ENCODE results near the gene ADGRG6. TPM values are rescaled to one million over a fixed set of nuclear protein-coding genes. Genes with fewer than 3 reads are reported as not detected.
A peak's percentile ranks its signal among the peaks of the same experiment; 100 is the strongest.

The ADGRG6 gene
- total RNA-seq, 1 experiment from 2014 or later, result 2.5 TPM

GRCh38 chr6:142474531-142475289 is 172.9 kb downstream of the ADGRG6 start:
- Histone ChIP-seq H2AK5ac (ENCODE audit: insufficient read length, low read length) (no peak overlapping the region), H2BK120ac (ENCODE audit: low read depth, low read length, poor library complexity, severe bottlenecking) (no peak overlapping the region), H3K4me1 (ENCODE audit: insufficient read depth, low read length) (peaks cover 4% of the 10 kb centered on the region; the same call in 1 of the 2 replicates), H3K9ac (ENCODE audit: extremely low read depth, insufficient read length, low read length) (no peak overlapping the region), H3K23ac (ENCODE audit: insufficient read length, low read depth, low read length) (no peak overlapping the region), H3K27me3 (ENCODE audit: insufficient read depth, low read length) (no peaks in the 10 kb centered on the region), H3K9me3 (ENCODE audit: control insufficient read depth, low read depth, low read length) (no peaks in the 10 kb centered on the region), H2AFZ (ENCODE audit: low read length) (peak overlapping the region; percentile 66), H4K8ac (replicated peaks; ENCODE audit: insufficient read length, low read depth, low read length) (no peak overlapping the region), H3K4ac (ENCODE audit: low read depth, low read length) (no peak overlapping the region), H3K27ac (ENCODE audit: insufficient read length, low read depth, low read length) (no peak overlapping the region), H3K18ac (ENCODE audit: insufficient read length, low read depth, low read length) (no peak overlapping the region), H4K20me1 (ENCODE audit: control insufficient read depth, insufficient read depth, insufficient read length) (no peaks in the 10 kb centered on the region), H3K23me2 (ENCODE audit: insufficient read length, low read depth, low read length, poor library complexity, severe bottlenecking) (no peaks in the 10 kb centered on the region), H3K79me1 (ENCODE audit: insufficient read depth, low read depth, low read length, poor library complexity, severe bottlenecking) (no peaks in the 10 kb centered on the region), H3T11ph (ENCODE audit: low read length) (no peak overlapping the region), H2BK20ac (ENCODE audit: low read depth, low read length, poor library complexity, severe bottlenecking) (no peak overlapping the region), H2BK5ac (ENCODE audit: insufficient read length, low read length) (no peak overlapping the region), H4K91ac (ENCODE audit: insufficient read length, low read depth, low read length) (no peak overlapping the region), H2BK15ac (ENCODE audit: low read depth, low read length) (no peak overlapping the region), H3K56ac (ENCODE audit: insufficient read length, low read depth, low read length) (no peak overlapping the region), H3K14ac (ENCODE audit: insufficient read depth, low read length) (no peak overlapping the region), H3K79me2 (ENCODE audit: insufficient read depth, low read length) (no peaks in the 10 kb centered on the region), H4K5ac (ENCODE audit: insufficient read length, low read depth, low read length) (no peak overlapping the region), H2BK12ac (ENCODE audit: insufficient read length, low read depth, low read length) (no peak overlapping the region), H3K4me2 (ENCODE audit: insufficient read depth, insufficient read length, low read length) (no peak overlapping the region)
- Mint-ChIP-seq H3K9me3 (peaks cover 0 to 2% of the 10 kb centered on the region in 2 experiments; a peak in 2 of 5 replicates), H3K27ac (peak overlapping the region in 1 of 3 experiments; percentile 28; a peak in 1 of 7 replicates), H3K27me3 (ENCODE audit: low read depth) (no peaks in the 10 kb centered on the region), H3K36me3 (ENCODE audit: insufficient read depth in 1 of 3, low read depth in 3 of 3) (peaks cover 0 to 2% (median 0%) of the 10 kb centered on the region in 3 experiments; a peak in 2 of 7 replicates), H3K4me3 (peak overlapping the region; percentile 22 to 35; a peak in 1 of 5 replicates), H3K4me1 (peaks cover 12 to 13% of the 10 kb centered on the region in 2 experiments)
- no CpG with 5 or more reads among the region's 13 CpGs for WGBS (ENCODE audit: extremely low coverage, insufficient read length, low lambda C conversion rate)
- TF ChIP-seq CTCF (conservative IDR thresholded peaks at IDR 0.05), result peak; percentile 90
- DNase-seq, result peak; percentile 82
